Neural cell (in vitro differentiated cells): ENCODE data around the gene FZD8.

ENCODE experiments used
- EP300 ChIP-seq: fragments of 450-650 bp; conservative IDR thresholded peaks from 2 replicates; pipeline ENCODE4 v1.6.1; 2014; ENCODE audit warnings: antibody characterized with exemption, mild to moderate bottlenecking, moderate library complexity; ENCODE audit not compliant: poor library complexity, severe bottlenecking
- EZH2 ChIP-seq: fragments of 200-600, 300-800 bp; shearing (Covaris generic), sonication (generic); IDR thresholded peaks from 2 replicates; pipeline ENCODE4 v1.6.1; 2014; ENCODE audit warnings: antibody characterized with exemption, low read length, borderline replicate concordance, mild to moderate bottlenecking; ENCODE audit not compliant: insufficient read depth, poor library complexity, severe bottlenecking
- POLR2AphosphoS5 ChIP-seq: IDR thresholded peaks from 2 replicates; pipeline ENCODE4 v1.6.1; 2012
- REST ChIP-seq: IDR thresholded peaks from 2 replicates; pipeline ENCODE4 v1.6.1; 2012; ENCODE audit warnings: borderline replicate concordance
- TAF1 ChIP-seq: IDR thresholded peaks from 2 replicates; pipeline ENCODE4 v1.6.1; 2012; ENCODE audit warnings: low read depth
- TF ChIP-seq, protein P1 (sequence below): fragments of 450-650 bp; IDR thresholded peaks from 2 replicates; pipeline ENCODE4 v1.5.1; 2014; ENCODE audit warnings: antibody characterized with exemption, mild to moderate bottlenecking, moderate library complexity; ENCODE audit not compliant: poor library complexity, severe bottlenecking

DNA sequence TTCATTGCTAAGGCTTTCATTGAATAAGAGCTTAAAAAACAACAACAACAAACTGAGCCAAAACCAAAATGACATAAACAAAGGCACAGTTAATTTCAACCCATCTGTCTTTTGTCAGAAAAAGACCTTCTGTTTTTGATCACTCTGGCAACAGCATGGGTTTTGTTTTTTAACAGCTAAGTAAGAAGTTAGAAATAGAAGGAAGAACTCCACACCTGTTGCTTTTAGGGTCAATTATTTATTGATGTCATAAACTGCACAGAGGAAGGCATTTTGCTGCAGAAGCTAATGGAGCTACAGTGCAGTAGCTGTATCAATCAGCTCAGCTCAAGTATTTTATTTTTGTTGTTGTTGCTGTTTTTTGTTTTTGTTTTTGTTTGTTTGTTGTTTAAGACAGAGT, 53.3 kb downstream of the FZD8 start:
- no peak for TF ChIP-seq POLR2AphosphoS5
- TF ChIP-seq, protein P1, sequence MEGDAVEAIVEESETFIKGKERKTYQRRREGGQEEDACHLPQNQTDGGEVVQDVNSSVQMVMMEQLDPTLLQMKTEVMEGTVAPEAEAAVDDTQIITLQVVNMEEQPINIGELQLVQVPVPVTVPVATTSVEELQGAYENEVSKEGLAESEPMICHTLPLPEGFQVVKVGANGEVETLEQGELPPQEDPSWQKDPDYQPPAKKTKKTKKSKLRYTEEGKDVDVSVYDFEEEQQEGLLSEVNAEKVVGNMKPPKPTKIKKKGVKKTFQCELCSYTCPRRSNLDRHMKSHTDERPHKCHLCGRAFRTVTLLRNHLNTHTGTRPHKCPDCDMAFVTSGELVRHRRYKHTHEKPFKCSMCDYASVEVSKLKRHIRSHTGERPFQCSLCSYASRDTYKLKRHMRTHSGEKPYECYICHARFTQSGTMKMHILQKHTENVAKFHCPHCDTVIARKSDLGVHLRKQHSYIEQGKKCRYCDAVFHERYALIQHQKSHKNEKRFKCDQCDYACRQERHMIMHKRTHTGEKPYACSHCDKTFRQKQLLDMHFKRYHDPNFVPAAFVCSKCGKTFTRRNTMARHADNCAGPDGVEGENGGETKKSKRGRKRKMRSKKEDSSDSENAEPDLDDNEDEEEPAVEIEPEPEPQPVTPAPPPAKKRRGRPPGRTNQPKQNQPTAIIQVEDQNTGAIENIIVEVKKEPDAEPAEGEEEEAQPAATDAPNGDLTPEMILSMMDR: no peak
- TF ChIP-seq EP300: no peak
- TF ChIP-seq REST: no peak
- no peak for TF ChIP-seq EZH2
- no peak for TF ChIP-seq TAF1
